ENCODE data around the gene OLFML1.

Gene OLFML1

DNA sequence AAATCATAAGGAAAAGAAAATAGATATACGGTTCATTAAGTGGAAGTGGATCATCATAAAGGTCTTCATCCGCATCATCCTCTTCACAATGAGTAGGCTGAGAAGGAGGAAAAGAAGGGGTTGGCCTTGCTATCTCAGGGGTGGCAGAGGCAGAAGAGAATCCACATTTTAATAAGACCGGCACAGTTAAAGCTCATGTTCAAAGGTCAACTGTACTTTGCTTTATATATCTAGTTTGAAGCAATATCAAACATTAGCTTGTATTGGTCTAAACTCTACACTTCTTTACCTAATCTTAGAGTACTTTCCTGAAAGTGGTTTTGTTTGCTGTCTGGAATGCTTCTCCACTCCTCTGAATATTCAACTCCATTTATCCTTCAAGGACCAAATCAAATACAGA lies 22.8 kb downstream of the OLFML1 start:
- TF ChIP-seq, protein P1, sequence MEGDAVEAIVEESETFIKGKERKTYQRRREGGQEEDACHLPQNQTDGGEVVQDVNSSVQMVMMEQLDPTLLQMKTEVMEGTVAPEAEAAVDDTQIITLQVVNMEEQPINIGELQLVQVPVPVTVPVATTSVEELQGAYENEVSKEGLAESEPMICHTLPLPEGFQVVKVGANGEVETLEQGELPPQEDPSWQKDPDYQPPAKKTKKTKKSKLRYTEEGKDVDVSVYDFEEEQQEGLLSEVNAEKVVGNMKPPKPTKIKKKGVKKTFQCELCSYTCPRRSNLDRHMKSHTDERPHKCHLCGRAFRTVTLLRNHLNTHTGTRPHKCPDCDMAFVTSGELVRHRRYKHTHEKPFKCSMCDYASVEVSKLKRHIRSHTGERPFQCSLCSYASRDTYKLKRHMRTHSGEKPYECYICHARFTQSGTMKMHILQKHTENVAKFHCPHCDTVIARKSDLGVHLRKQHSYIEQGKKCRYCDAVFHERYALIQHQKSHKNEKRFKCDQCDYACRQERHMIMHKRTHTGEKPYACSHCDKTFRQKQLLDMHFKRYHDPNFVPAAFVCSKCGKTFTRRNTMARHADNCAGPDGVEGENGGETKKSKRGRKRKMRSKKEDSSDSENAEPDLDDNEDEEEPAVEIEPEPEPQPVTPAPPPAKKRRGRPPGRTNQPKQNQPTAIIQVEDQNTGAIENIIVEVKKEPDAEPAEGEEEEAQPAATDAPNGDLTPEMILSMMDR (IDR thresholded peaks at IDR 0.05; ENCODE audit: extremely low read depth, missing control alignments), result no peak
- no peak for DNase-seq (ENCODE audit: low spot score)

DNA sequence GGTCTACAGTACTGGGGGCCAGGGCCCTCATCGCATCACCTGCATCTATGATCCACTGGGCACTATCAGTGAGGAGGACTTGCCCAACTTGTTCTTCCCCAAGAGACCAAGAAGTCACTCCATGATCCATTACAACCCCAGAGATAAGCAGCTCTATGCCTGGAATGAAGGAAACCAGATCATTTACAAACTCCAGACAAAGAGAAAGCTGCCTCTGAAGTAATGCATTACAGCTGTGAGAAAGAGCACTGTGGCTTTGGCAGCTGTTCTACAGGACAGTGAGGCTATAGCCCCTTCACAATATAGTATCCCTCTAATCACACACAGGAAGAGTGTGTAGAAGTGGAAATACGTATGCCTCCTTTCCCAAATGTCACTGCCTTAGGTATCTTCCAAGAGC lies 24.7 kb downstream of the OLFML1 start:
- TF ChIP-seq, protein P1 (IDR thresholded peaks at IDR 0.05; ENCODE audit: extremely low read depth, missing control alignments), result no peak

DNA sequence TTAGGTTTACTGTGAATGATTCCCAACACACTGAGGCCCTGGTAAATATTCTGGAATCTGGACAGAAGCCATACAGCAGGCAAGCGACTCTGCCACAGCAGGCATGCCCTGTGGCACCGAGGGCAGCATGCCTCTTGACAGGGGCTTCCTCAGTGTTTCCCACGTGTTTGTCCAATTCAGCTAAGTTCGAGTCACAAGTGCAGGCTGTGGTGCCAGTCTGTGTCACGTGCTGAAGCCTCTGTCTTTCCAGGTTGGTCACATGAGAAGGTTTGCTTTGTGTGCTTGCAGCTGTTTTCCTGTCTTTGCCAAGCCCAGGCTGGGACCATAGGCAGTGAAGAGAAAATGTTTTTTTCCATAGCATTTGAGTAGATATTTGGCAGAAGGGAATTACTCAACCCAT lies 26.1 kb downstream of the OLFML1 start:
- no peak for DNase-seq (ENCODE audit: low spot score)
- TF ChIP-seq, protein P1 (IDR thresholded peaks at IDR 0.05; ENCODE audit: extremely low read depth, missing control alignments), result no peak

More for the DNA sequence above, 24.7 kb downstream of the OLFML1 start:
- no peak for DNase-seq (ENCODE audit: low spot score)

DNA sequence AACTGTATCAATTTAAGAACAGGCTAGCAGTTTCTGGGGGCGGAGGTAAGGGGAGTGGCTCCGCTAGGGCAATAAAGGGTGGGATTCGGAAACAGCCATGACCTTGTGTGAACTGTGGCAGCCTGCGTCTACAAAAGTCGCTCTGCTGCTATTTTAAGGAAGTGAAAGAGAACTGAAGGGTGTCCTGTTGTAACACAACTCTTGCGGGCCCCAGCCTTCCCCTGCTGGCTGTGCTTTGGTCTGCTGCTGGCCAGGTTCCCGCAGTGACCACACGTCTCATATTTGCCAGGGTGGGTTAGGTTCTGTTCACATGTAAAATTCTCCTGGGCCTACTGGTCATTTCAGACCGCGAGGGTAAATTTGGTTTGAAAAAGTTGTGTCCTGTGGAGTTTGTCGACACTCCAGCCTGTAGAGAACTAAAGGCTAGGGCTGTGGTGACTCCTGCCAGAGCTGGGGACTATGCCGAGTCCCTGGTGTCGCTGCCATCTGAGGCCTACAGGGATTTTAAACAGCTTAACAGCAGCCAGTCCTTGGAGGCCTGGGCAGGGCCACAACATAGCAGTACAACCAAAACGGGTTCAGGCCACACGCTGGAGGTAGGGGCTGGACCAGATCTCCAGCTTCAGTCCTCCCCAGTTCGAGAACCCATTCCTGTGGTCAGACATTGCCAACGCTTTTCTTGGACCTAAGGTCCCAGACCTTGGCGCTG lies 27.4 kb downstream of the OLFML1 start:
- TF ChIP-seq, protein P1 (IDR thresholded peaks at IDR 0.05; ENCODE audit: extremely low read depth, missing control alignments), result no peak
- DNase-seq (ENCODE audit: low spot score), result peak; percentile 89

DNA sequence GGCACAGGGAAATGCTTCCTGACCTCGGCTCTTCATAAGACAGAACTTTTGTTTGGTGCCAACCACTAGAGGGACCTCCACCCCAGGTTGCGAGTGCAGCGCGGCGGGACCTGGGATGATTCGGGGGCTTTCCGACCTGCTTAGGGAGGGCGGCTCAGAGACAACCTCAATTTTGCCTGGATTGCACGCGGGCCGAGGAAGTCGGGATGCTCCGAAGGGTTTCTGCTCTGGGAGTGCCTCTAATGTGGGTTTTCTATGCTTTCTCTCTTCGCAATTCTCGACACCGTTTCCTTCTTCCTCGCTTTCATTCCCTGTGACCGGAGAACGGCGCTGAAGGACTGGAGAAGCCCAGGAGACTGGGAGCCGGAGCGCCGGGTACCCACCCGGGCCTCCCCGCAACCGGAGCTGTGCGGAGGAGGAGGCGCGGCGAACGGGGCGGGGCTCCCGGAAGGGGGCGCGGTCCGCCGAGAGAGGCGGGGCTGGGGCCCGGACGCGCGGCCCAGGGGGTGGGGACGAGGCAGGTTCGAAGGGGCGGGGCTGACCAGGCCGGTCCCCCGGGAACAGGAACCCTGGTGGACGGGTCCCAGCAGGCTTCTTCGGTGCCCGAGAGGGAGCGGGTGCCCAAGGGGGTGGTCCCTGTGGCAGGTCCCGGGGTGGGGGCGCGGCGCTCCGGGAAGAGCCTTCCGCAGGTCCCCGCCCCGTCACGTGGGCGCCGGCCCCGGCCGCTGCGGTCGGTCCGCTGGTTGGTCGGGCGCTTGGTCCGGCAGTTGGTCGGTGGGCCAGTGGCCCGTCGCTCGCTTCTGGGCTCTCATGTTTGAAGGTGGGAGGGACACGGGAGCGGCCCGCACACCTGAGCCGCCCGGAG lies 28.2 kb downstream of the OLFML1 start, which contains the start of gene PPFIBP2:
PPFIBP2 (plus strand) TSS at position 766 of the 865 bp plus-strand sequence. CDS start 35,477 bp downstream, outside the sequence.
- peak; percentile 94 for DNase-seq (ENCODE audit: low spot score)
- TF ChIP-seq, protein P1 (IDR thresholded peaks at IDR 0.05; ENCODE audit: extremely low read depth, missing control alignments), result peak; percentile 69

DNA sequence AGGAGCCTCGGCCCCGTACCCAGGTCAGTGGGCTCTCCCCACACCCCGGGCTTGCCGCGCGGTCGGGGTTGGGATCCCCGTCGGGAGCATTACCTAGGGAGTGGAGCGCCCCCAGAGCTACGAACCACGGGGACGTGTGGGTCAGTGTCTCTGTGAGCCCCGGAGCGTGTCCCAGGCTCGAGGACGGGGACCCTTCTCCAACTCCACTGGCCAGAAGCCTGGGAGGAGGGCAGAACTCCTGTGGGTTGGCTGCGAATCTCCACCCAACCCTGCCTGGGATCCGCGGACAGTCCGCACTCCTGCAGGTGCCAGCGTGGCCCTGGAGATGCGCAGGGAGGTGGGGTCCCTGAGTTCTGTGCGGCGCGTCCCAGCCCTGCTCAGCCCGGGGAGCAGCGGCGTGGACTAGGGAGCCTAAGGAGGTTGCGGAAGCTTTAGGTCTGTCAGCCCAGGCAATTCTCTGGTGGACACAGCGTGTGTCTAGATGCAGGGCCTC lies 28.8 kb downstream of the OLFML1 start:
- peak; percentile 24 for DNase-seq (ENCODE audit: low spot score)
- TF ChIP-seq, protein P1 (IDR thresholded peaks at IDR 0.05; ENCODE audit: extremely low read depth, missing control alignments), result peak; percentile 6

DNA sequence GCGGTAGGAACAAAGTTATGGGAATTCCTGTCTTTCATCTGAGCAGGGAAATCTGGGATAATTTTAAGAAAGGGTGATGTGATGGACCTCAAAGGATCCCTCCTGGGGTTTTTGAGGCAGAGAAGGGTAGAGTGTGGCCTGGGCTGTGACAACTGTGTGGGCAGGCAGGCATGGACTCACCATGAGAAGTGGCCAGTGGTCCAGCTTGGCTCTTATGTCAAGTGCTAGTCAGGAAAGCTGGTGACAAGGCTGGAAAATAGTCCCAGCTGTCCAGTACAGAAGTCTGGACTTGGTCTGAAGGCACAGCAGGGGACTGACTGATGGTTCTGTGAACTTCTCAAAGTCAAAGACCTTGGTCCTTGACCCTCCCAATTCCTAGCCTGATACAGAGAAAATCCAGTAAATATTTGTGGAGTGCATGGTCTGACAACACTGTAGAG lies 30.2 kb downstream of the OLFML1 start:
- DNase-seq (ENCODE audit: low spot score), result no peak
- TF ChIP-seq, protein P1 (IDR thresholded peaks at IDR 0.05; ENCODE audit: extremely low read depth, missing control alignments), result no peak

Measured in GM20000 (cell line).